Left ventricle myocardium inferior (tissue), 1 donor: ENCODE results near the gene SYNCRIP. TPM values are rescaled to one million over a fixed set of nuclear protein-coding genes. Genes with fewer than 3 reads are reported as not detected.
"Not testable (repeated sequence)": the region's sequence is repeated elsewhere in the genome, so short reads cannot be mapped to it uniquely, and the experiment has no call there.

Experiments used
- DNase-seq: peaks from one replicate; pipeline ENCODE4 v3.0.0-alpha.2; 2020
- H3K27ac ChIP-seq: fragments of 200-600 bp; replicated peaks from 2 replicates; pipeline ENCODE4 v1.8.0; 2021
- H3K27me3 ChIP-seq: fragments of 200-600 bp; 2 replicates; pipeline ENCODE4 v1.8.0; 2021; ENCODE audit warnings: low read depth
- H3K36me3 ChIP-seq: fragments of 200-600 bp; 2 replicates; pipeline ENCODE4 v1.8.0; 2021
- H3K4me1 ChIP-seq: fragments of 200-600 bp; 2 replicates; pipeline ENCODE4 v1.8.0; 2021
- H3K4me3 ChIP-seq: fragments of 200-600 bp; 2 replicates; pipeline ENCODE4 v1.8.0; 2021; ENCODE audit warnings: mild to moderate bottlenecking, moderate library complexity
- H3K9me3 ChIP-seq: fragments of 200-600 bp; replicated peaks from 2 replicates; pipeline ENCODE4 v1.8.0; 2021
- CTCF ChIP-seq: fragments of 200-600 bp; IDR thresholded peaks from 2 replicates; pipeline ENCODE4 v1.8.0; 2021; ENCODE audit warnings: antibody characterized with exemption, mild to moderate bottlenecking, borderline replicate concordance
- intact Hi-C: fragments of 100-400 bp; cut with micrococcal nuclease; formaldehyde crosslinking; loops from one replicate; pipeline ENCODE4 v1.11.0; 2022
- total RNA-seq: library from RNA; stranded (reverse); fragmentation: NEBNext Ultra II Directional; extraction: Animal tissue kit (Norgen Biotek cat#: 25700); gene quantifications from one replicate; pipeline ENCODE4 v1.2.1, GENCODE V29; 2021
- donor health status: DM: no; HTN: yes; CAD: no; lungs with severe emphysema.

SYNCRIP gene
- total RNA-seq, 1 donor from 2014 or later = 61.2 TPM

DNA sequence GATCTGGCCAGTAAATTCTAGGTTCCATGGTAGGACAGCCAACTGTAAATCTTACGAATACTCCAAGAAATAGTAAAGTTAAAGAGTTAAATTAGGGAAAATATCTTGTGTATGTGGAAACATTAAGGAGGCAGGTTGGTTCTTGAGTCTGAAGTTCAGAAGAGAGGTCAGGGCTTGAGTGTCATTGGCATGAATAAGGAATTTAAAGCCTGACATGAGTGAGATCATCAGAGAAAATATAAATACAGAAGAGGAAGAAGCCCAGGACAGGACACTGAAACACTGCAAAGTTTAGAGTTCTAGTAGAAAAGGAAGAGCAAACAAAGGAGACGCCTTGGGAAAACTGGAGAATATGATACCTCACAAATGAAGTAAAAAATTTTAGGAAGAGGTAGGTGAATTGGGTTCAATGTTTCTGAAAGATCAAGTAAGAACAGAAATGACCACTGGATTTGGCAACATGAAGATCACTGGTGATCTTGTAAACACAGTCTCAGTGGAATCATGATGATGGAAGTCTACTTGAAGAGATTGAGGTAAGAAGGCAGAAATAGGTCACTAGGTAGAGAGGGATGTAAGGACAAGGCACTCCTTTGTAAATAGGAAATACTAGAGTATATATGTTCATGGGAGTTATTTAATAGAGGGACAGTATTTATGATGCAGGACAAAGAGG lies 41.6 kb upstream of the SYNCRIP start:
- TF ChIP-seq CTCF = no peak
- no peak for DNase-seq
- intact Hi-C loops = no loop called here
- no peaks in the 10 kb centered on the region for H3K36me3 ChIP-seq
- no peaks in the 10 kb centered on the region for H3K9me3 ChIP-seq
- no peak overlapping the region for H3K4me3 ChIP-seq
- H3K4me1 ChIP-seq = peaks cover 8% of the 10 kb centered on the region
- no peaks in the 10 kb centered on the region for H3K27me3 ChIP-seq
- no peak overlapping the region for H3K27ac ChIP-seq

GRCh38 chr6:85681899-85682298 lies 39.2 kb upstream of the SYNCRIP start:
- H3K9me3 ChIP-seq, H3K36me3 ChIP-seq, intact Hi-C loops: not testable (repeated sequence)

DNA sequence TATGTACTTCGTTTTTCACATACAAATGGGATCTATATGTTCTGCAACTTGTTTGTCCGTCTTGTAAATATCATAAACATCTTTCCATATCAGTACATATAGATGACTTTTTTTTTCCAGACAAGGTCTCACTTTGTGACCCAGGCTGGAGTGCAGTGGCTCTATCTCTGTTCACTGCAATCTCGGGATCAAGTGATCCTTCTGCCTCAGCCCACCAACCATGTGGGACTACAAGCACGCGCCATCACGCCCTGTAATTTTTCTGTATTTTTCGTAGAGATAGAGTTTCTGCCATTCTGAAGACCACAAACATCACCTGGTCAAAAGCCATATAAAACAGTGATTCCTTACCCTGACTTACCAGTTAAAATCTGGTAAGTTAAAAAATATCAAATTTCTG lies 37.7 kb upstream of the SYNCRIP start:
- Histone ChIP-seq H3K4me1 (peaks cover 40% of the 10 kb centered on the region), H3K27me3 (no peaks in the 10 kb centered on the region), H3K27ac (no peak overlapping the region), H3K4me3 (no peak overlapping the region), H3K9me3 (no peaks in the 10 kb centered on the region), H3K36me3 (no peaks in the 10 kb centered on the region)
- no peak for DNase-seq
- no peak for TF ChIP-seq CTCF
- intact Hi-C loops = no loop called here

More at GRCh38 chr6:85681899-85682298, 39.2 kb upstream of the SYNCRIP start:
- H3K4me1 ChIP-seq = peaks cover 25% of the 10 kb centered on the region
- H3K27me3 ChIP-seq, DNase-seq, H3K4me3 ChIP-seq, H3K27ac ChIP-seq: not testable (repeated sequence)

- DNase-seq = no peak
- Histone ChIP-seq H3K4me1 (peaks cover 48% of the 10 kb centered on the region), H3K27ac (peak overlapping the region; percentile 94), H3K36me3 (no peaks in the 10 kb centered on the region), H3K27me3 (no peaks in the 10 kb centered on the region), H3K9me3 (no peaks in the 10 kb centered on the region), H3K4me3 (peak overlapping the region; percentile 93)
- intact Hi-C loops = no loop called here
- TF ChIP-seq CTCF = no peak
These were observed 36.9 kb upstream of the SYNCRIP start for GRCh38 chr6:85679445-85680123.

DNA sequence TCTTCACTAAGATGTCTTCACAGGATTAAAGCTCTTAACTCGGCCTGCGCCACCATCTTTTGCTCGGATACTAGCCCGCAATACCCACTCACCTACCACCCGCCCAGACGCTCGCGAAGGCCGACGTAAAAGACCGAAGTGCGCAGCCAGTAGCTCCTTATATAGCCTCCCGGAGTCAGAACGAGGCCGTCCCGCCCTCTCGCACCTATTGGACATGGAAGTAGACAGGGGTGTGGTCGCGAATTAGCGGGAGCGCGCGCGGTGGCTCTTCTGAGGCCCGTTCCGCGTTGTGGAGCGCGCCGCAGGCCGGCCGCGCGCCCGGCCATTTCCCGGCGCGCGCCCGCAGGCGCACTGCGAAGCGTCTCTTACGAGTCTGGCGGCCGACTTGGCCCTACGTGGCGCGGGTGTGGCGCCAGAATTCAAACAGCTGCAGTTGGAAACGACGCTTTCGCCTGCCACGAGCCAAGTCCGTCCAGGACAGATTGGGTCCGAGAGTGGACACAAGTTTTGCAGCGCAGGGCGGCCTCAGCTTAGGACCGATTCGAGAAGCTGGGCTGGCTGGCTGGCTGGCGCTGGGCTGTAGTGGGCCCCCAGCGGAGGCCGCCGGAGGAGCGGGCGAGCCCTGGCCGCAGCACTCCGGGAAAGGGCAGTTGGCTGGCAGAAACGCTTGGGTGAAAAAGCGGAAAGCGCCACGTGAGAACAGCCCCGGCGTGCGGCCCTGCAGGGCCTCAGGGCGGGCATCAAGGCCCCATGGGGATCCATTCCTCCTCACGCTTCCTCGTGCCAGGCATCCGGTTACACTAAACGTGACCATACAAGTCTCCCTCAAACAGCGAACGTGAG lies 36.1 kb upstream of the SYNCRIP start:
- peak overlapping the region; percentile 94 for H3K27ac ChIP-seq
- peaks cover 56% of the 10 kb centered on the region for H3K4me1 ChIP-seq
- no peaks in the 10 kb centered on the region for H3K9me3 ChIP-seq
- no peaks in the 10 kb centered on the region for H3K27me3 ChIP-seq
- DNase-seq = peak; percentile 98
- intact Hi-C loops = no loop called here
- H3K36me3 ChIP-seq = no peaks in the 10 kb centered on the region
- no peak for TF ChIP-seq CTCF
- peak overlapping the region; percentile 93 for H3K4me3 ChIP-seq
